CD14-positive monocyte (primary cell): ENCODE data around the gene DSCAML1. TPM values are rescaled to one million over a fixed set of nuclear protein-coding genes. Genes with fewer than 3 reads are reported as not detected.

Experiments
- DNase-seq, 3 donors: peaks; one replicate each; pipeline ENCODE4 v3.0.0-alpha.2; 2011 to 2022
- H2AFZ ChIP-seq: 2 replicates; pipeline ENCODE4 v1.6.0; 2012; ENCODE audit warnings: mild to moderate bottlenecking, low read depth, low read length, inconsistent platforms; ENCODE audit not compliant: insufficient read depth, poor library complexity, severe bottlenecking
- H3K27ac ChIP-seq, 2 donors: 1 replicate in 1 of 2; 2 replicates in 1 of 2; pipeline ENCODE4 v1.5.1; 2012 to 2013; ENCODE audit warnings: low read length in 2 of 2, control low read depth in 1 of 2, inconsistent platforms in 1 of 2, low read depth in 1 of 2, mild to moderate bottlenecking in 1 of 2
- H3K27me3 ChIP-seq, 2 donors: one replicate each; pipeline versions ENCODE4 v1.6.0 to v1.6.1; 2011 to 2013; ENCODE audit warnings: low read length in 2 of 2; ENCODE audit not compliant: control insufficient read depth in 2 of 2, insufficient read depth in 2 of 2
- H3K36me3 ChIP-seq, 2 donors: replicated peaks in 1 of 2; 1 replicate in 1 of 2; 2 replicates in 1 of 2; pipeline versions ENCODE4 v1.5.1 to v1.6.1; 2012 to 2013; ENCODE audit warnings: low read length in 2 of 2, control low read depth in 1 of 2, inconsistent platforms in 1 of 2, mild to moderate bottlenecking in 1 of 2; ENCODE audit not compliant: insufficient read depth in 2 of 2, control insufficient read depth in 1 of 2
- H3K4me1 ChIP-seq, 2 donors: 1 replicate in 1 of 2; 2 replicates in 1 of 2; pipeline versions ENCODE4 v1.5.1 to v1.6.1; 2012 to 2013; ENCODE audit warnings: low read length in 2 of 2, control low read depth in 1 of 2, inconsistent platforms in 1 of 2, mild to moderate bottlenecking in 1 of 2, moderate library complexity in 1 of 2; ENCODE audit not compliant: insufficient read depth in 2 of 2, control insufficient read depth in 1 of 2
- H3K4me2 ChIP-seq: replicated peaks from 2 replicates; pipeline ENCODE3; 2012; ENCODE audit warnings: low read length, moderate library complexity, mild to moderate bottlenecking; ENCODE audit not compliant: poor library complexity, severe bottlenecking; ENCODE audit errors: extremely low read depth
- H3K4me3 ChIP-seq, 3 experiments: fragments of 200-600 bp in 1 of 3; sonication (generic) in 1 of 3; replicated peaks in 1 of 3; 1 replicate in 2 of 3; 2 replicates in 1 of 3; pipeline ENCODE4 v1.5.1; 2011 to 2013; ENCODE audit warnings: low read length in 3 of 3, mild to moderate bottlenecking in 3 of 3, control low read depth in 2 of 3, low read depth in 2 of 3, inconsistent platforms in 1 of 3, moderate library complexity in 1 of 3
- H3K79me2 ChIP-seq: 2 replicates; pipeline ENCODE4 v1.6.0; 2012; ENCODE audit warnings: mild to moderate bottlenecking, control low read depth, inconsistent platforms, low read length, moderate library complexity; ENCODE audit not compliant: insufficient read depth
- H3K9ac ChIP-seq: 2 replicates; pipeline ENCODE4 v1.6.0; 2017; ENCODE audit warnings: low read length, mild to moderate bottlenecking; ENCODE audit not compliant: insufficient read depth, poor library complexity, severe bottlenecking
- H3K9me3 ChIP-seq, 2 donors: replicated peaks in 1 of 2; 1 replicate in 1 of 2; 2 replicates in 1 of 2; pipeline versions ENCODE4 v1.5.1 to v1.6.1; 2012 to 2013; ENCODE audit warnings: low read length in 2 of 2, control low read depth in 1 of 2; ENCODE audit not compliant: control insufficient read depth in 1 of 2, insufficient read depth in 1 of 2
- H4K20me1 ChIP-seq: 2 replicates; pipeline ENCODE4 v1.6.0; 2012; ENCODE audit warnings: mild to moderate bottlenecking, low read length, control low read depth, moderate library complexity; ENCODE audit not compliant: insufficient read depth
- H3K27ac Mint-ChIP-seq, 7 donors: one replicate each; pipeline ENCODE4 v1.8.0; 2020; ENCODE audit warnings: mild to moderate bottlenecking in 7 of 7, mixed read lengths in 7 of 7, moderate library complexity in 6 of 7, inconsistent platforms in 2 of 7
- H3K27me3 Mint-ChIP-seq, 3 donors: one replicate each; pipeline ENCODE4 v1.8.0; 2021 to 2022; ENCODE audit warnings: low read depth in 3 of 3, mild to moderate bottlenecking in 3 of 3, mixed read lengths in 3 of 3, moderate library complexity in 3 of 3, inconsistent platforms in 1 of 3
- H3K36me3 Mint-ChIP-seq, 2 donors: one replicate each; pipeline ENCODE4 v1.8.0; 2020; ENCODE audit warnings: mixed read lengths in 2 of 2, inconsistent platforms in 1 of 2, mild to moderate bottlenecking in 1 of 2
- H3K4me1 Mint-ChIP-seq: one replicate; pipeline ENCODE4 v1.8.0; 2020; ENCODE audit warnings: mild to moderate bottlenecking, mixed read lengths
- H3K4me3 Mint-ChIP-seq, 2 donors: one replicate each; pipeline ENCODE4 v1.8.0; 2020; ENCODE audit warnings: mild to moderate bottlenecking in 2 of 2, mixed read lengths in 2 of 2, moderate library complexity in 1 of 2
- H3K9me3 Mint-ChIP-seq, 7 donors: one replicate each; pipeline ENCODE4 v1.8.0; 2020 to 2022; ENCODE audit warnings: mixed read lengths in 7 of 7, mild to moderate bottlenecking in 6 of 7, moderate library complexity in 6 of 7, inconsistent platforms in 2 of 7
- WGBS: methylation state at CpG from one replicate; pipeline ENCODE4 v1.1.5; 2013; ENCODE audit warnings: missing lambda C conversion rate; ENCODE audit not compliant: insufficient coverage; 5-methylcytosine and 5-hydroxymethylcytosine counted together
- intact Hi-C, 2 donors: fragments of 100-400 bp; cut with micrococcal nuclease; formaldehyde crosslinking; loops; one replicate each; pipeline versions ENCODE4 v1.15.0 to v1.15.1; 2023
- polyA plus RNA-seq, 3 donors: library from polyadenylated mRNA; depleted of rRNA in 1 of 3; unstranded in 2 of 3; stranded (reverse) in 1 of 3; fragments of 300-500 nt in 2 of 3; fragments of >200 nt in 1 of 3; fragmentation: Illumina TruSeq in 2 of 3; gene quantifications; 1 replicate in 2 of 3; 2 replicates in 1 of 3; pipeline ENCODE4 v1.2.3, GENCODE V29; 2012 to 2021
- TF ChIP-seq, protein P1 (sequence below): fragments of 200-600 bp; IDR thresholded peaks from one replicate; pipeline ENCODE4 v1.8.0; 2022; ENCODE audit warnings: antibody characterized with exemption, mild to moderate bottlenecking

Gene DSCAML1
- polyA plus RNA-seq, 3 donors: not detected

DNA sequence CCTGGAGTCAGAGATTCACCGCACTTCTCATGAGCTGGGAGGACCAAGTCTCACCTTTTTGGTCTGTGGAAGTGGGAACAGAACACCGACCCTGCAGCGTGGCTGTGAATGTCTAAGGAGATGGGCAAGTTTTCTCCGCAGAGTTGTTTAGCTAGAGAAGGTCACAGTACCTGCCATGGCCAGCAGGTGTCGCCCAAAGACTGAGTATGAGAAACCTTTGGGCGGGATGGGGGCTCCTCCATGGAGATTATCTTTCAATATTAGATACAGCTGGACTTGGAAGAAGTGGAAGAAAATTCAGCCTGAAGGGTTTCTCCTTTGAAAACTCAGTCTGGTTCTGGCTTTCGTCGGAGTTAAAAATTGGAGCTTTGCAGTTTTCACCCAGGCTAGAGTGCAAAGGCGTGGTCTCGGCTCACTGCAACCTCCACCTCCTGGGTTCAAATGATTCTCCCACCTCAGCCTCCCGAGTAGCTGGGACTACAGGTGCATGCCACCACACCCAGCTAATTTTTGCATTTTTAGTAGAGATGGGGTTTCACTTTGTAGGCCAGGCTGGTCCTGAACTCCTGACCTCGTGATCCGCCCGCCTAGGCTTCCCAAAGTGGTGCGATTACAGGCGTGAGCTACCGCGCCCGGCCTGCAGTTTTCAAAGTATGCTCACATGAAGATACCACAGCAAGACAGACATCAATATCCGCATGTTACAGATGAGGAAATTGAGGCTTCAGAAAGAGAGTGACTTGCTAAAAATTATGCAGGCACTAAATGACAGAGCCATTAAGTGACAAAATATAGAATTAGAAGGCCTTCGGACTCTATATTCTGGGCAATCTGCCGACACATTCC, 10.7 kb upstream of the DSCAML1 start:
- Mint-ChIP-seq H3K4me1 (peaks cover 57% of the 10 kb centered on the region), H3K27ac (peak overlapping the region; percentile 81 to 97 (median 91)), H3K9me3 (peaks cover 0 to 2% (median 0%) of the 10 kb centered on the region in 7 donors), H3K36me3 (peaks cover 2 to 4% of the 10 kb centered on the region in 2 donors), H3K27me3 (peaks cover 2 to 12% (median 3%) of the 10 kb centered on the region in 3 donors), H3K4me3 (peak overlapping the region in 1 of 2 donors; percentile 75)
- WGBS: 26% methylated on average over 10 of the region's 22 CpGs
- DNase-seq: peak; percentile 66 to 76 (median 76)
- Histone ChIP-seq H3K27ac (peak overlapping the region; percentile 68 to 85), H3K4me3 (peak overlapping the region in 1 of 3 experiments; percentile 36), H3K9me3 (no peaks in the 10 kb centered on the region), H3K36me3 (no peaks in the 10 kb centered on the region), H3K4me1 (peaks cover 54 to 56% of the 10 kb centered on the region in 2 donors), H3K4me2 (peak overlapping the region; percentile 6), H2AFZ (no peak overlapping the region), H3K79me2 (no peaks in the 10 kb centered on the region), H3K27me3 (no peaks in the 10 kb centered on the region), H3K9ac (peak overlapping the region; percentile 55), H4K20me1 (no peaks in the 10 kb centered on the region)
- TF ChIP-seq, protein P1, sequence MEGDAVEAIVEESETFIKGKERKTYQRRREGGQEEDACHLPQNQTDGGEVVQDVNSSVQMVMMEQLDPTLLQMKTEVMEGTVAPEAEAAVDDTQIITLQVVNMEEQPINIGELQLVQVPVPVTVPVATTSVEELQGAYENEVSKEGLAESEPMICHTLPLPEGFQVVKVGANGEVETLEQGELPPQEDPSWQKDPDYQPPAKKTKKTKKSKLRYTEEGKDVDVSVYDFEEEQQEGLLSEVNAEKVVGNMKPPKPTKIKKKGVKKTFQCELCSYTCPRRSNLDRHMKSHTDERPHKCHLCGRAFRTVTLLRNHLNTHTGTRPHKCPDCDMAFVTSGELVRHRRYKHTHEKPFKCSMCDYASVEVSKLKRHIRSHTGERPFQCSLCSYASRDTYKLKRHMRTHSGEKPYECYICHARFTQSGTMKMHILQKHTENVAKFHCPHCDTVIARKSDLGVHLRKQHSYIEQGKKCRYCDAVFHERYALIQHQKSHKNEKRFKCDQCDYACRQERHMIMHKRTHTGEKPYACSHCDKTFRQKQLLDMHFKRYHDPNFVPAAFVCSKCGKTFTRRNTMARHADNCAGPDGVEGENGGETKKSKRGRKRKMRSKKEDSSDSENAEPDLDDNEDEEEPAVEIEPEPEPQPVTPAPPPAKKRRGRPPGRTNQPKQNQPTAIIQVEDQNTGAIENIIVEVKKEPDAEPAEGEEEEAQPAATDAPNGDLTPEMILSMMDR: peak; percentile 99
- intact Hi-C loops: loop anchor here (5.0 kb wide), 2 partner anchors 35 to 140 kb away; no protein-coding TSS in a partner anchor

DNA sequence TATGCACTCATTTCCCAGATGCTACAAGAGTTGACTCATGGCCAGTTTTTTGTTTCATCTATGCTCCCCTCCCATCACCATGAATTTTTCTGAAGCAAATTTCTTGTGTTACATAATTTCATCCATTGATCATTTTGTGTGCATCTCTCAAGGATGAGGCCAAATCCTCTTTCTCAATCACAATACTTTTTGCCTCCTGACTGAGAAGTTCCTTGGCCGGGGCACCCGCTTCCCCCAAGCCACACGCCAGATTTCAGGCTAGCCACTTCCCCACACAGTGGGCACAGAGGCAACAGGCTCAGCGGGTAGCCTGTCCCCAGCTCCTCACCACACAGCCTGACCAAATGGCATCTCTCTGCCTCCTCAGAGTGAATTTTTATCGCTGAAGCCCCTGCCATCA, 9.8 kb upstream of the DSCAML1 start:
- Histone ChIP-seq H3K27ac (peak overlapping the region; percentile 68 to 85), H3K9me3 (no peaks in the 10 kb centered on the region), H3K4me3 (peak overlapping the region in 1 of 3 experiments; percentile 36), H2AFZ (no peak overlapping the region), H3K27me3 (no peaks in the 10 kb centered on the region), H3K4me1 (peaks cover 54 to 56% of the 10 kb centered on the region in 2 donors), H3K4me2 (peak overlapping the region; percentile 6), H4K20me1 (no peaks in the 10 kb centered on the region), H3K9ac (peak overlapping the region; percentile 55), H3K79me2 (no peaks in the 10 kb centered on the region), H3K36me3 (no peaks in the 10 kb centered on the region)
- Mint-ChIP-seq H3K27ac (peak overlapping the region; percentile 48 to 97 (median 91)), H3K9me3 (peaks cover 0 to 2% (median 0%) of the 10 kb centered on the region in 7 donors), H3K4me1 (peaks cover 57% of the 10 kb centered on the region), H3K36me3 (peaks cover 2 to 4% of the 10 kb centered on the region in 2 donors), H3K27me3 (peaks cover 4 to 17% (median 6%) of the 10 kb centered on the region in 3 donors), H3K4me3 (peak overlapping the region in 1 of 2 donors; percentile 26)
- TF ChIP-seq, protein P1: no peak
- peak; percentile 71 to 82 (median 78) for DNase-seq
- intact Hi-C loops: loop anchor here (5.0 kb wide), 2 partner anchors 35 to 140 kb away; no protein-coding TSS in a partner anchor
- 2% methylated on average over 4 of the region's 5 CpGs for WGBS
